ENCODE data around the gene TGFBR3L.
A peak's percentile ranks its signal among the peaks of the same experiment; 100 is the strongest.

The TGFBR3L gene

GRCh38 chr19:7965921-7966665, 51.5 kb downstream of the TGFBR3L start:
- POLR2A ChIA-PET (ENCODE audit: low non-redundant PET), result interaction anchor here (0.6 kb wide), 1 partner anchor 114 kb away, joined by 3 read pairs; no protein-coding TSS in a partner anchor
- DNase-seq (ENCODE audit: low spot score), result no peak
- TF ChIP-seq CTCF (conservative IDR thresholded peaks at IDR 0.05; ENCODE audit: low read depth), result no peak
- CTCF ChIA-PET, result no interaction called here
- peak overlapping the region; percentile 11; the same call in 1 of the 2 replicates for H3K27ac ChIP-seq

DNA sequence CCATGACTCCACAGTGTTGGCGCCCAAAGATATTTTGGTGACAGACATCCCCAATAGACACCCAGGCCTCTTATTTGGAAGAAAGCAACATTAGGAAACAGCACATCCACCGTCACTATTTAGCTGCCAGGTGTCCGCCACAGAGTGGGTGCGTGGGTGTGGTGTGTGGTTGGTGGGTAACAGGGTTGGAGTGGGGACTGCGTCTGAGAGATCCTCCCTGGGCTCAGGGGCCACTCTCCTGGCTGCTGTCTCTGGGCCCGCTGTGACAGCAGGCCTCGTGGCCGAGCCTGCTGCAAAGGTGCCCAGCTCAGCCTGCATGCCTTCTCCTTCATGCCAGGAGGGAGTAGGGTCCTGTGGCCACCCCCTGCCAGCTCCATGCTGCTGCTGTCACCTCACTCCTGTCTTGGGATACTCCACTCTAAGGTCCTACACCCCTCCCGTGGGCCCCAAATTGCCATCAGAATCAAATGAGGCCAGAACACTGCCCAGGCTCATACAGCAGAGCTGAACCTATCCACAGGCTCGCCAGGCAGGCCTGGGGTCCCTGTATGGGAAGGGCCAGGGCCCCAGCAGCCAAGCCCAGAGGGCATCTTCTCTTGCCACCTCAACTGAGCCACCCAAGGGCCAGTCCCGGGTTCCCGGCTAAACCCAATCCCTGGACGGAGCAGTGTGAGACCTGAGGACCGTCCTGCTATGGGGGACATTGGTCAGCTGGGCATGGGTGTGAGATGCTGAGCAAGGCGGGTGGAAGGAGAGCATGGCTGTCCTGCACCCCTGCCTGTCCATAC, 53.6 kb downstream of the TGFBR3L start:
- DNase-seq (ENCODE audit: low spot score), result no peak
- ChIA-PET POLR2A (ENCODE audit: low non-redundant PET) (no interaction called here), CTCF (interaction anchor here (0.5 kb wide), 1 partner anchor 21 kb away, joined by 3 read pairs; no protein-coding TSS in a partner anchor)
- no peak for TF ChIP-seq CTCF (conservative IDR thresholded peaks at IDR 0.05; ENCODE audit: low read depth)
- peak overlapping the region; percentile 49 for H3K27ac ChIP-seq

Data from RWPE1 (cell line).